GM18507 (cell line): ENCODE measurements around the gene SPSB3.
"Not testable (repeated sequence)": the region's sequence is repeated elsewhere in the genome, so short reads cannot be mapped to it uniquely, and the experiment has no call there.

Source experiments
- DNase-seq: peaks from one replicate; pipeline ENCODE4 v3.0.0; 2011; ENCODE audit warnings: low read depth; ENCODE audit not compliant: insufficient read length; ENCODE audit errors: extremely low spot score
- FAIRE-seq: peaks from 2 replicates; lab custom pipeline; 2011; peaks lifted over from hg19 to GRCh38; lab: Jason Lieb, UNC

The SPSB3 gene

DNA sequence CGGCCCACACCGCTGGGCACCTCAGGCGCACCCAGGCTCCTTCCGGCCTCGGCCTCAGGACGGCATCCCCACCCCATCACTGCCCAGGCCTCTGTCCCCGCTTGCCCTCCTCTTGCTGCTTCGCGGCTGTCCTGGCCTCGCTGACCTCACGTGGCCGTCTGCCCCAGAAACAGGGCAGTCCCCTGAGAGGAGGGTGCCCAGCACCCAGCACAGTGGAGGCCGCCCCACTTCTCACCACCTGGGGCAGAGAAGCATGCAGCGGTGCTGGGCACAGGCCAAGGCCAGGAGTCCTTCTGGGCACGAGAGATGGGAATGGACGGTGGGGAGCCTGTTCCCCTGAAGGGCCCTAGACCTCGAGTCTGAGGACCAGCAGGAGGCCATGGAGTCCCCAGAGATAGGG lies 35.3 kb upstream of the SPSB3 start:
- FAIRE-seq = no peak
- no peak for DNase-seq

- no peak for FAIRE-seq
Measured at GRCh38 chr16:1817276-1817589, 34.9 kb upstream of the SPSB3 start.

DNA sequence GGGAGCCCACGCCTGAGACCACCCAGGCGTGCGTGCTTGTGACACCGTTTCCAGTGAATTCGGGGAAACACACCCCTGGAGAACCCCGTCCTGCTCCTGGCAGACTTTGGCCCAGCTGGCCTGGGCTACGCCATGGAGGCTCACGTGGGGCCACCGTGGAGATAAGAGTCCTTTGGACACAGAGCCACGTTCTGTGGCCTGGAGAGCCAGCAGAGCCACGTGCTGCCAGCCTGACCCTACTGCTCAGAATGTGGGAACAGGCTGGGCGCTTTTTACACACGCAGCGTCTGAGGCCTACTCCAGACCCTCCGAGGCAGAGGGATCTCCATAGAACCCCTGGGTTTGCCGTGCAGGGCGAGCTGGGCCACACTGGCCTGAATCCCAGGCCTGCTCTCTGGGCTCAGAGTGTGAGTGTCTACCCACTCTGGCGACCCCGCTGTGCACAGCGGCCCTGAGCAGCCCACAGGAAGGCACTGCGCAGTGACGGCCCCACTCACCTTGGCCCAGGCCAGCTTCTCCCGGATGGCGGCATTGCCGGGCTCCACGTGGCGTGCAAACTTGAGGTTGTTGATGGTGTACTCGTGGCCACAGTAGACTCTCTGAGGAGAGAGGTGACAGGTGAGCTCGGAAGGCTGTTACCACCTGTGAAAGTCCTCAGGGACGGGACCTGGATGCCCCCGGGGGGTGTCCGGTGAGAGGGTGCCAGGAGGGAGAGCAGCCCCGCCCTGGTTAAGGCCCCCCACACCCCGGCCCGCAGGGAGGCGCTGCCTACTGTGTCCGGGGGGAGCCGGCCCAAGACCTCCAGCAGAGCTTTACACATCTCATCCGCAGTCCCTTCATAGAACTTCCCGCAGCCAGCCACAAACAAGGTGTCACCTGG lies 34.3 kb upstream of the SPSB3 start:
- FAIRE-seq (no peak), DNase-seq (no peak)

More at GRCh38 chr16:1817276-1817589, 34.9 kb upstream of the SPSB3 start:
- no peak for DNase-seq

- no peak for DNase-seq
- FAIRE-seq = no peak
Measured at GRCh38 chr16:1815461-1815860, 33.1 kb upstream of the SPSB3 start.

DNA sequence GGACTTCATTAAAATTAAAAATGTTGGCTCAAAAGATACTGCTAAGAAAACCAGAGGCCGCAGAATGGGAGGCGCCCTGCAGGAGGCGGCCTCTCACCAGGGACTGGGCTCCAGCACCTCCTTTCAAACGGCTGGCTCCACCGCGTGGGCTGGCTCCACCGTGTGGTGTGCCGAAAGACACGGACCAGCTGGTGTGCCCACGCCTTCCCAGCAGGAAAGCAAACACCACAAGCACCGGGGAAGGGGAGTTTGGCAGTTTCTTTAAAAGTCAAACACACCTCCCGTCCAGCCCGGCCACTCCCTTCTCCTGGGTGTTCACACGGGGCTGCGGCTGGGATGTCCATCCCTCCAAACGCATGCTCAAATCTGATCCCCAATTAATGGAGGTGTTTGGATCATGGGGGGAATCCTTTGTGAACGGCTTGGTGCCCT lies 30.4 kb upstream of the SPSB3 start:
- DNase-seq (no peak), FAIRE-seq (no peak)

GRCh38 chr16:1810536-1810935 lies 28.2 kb upstream of the SPSB3 start:
- FAIRE-seq (no peak), DNase-seq (no peak)

GRCh38 chr16:1810106-1810505 lies 27.7 kb upstream of the SPSB3 start:
- no peak for FAIRE-seq
- DNase-seq = no peak

GRCh38 chr16:1809281-1809801 lies 27.0 kb upstream of the SPSB3 start:
- DNase-seq (no peak), FAIRE-seq (no peak)

GRCh38 chr16:1808691-1809090 lies 26.3 kb upstream of the SPSB3 start:
- no peak for DNase-seq
- no peak for FAIRE-seq

- DNase-seq = no peak
- FAIRE-seq = no peak
Measured at GRCh38 chr16:1807626-1808025, 25.3 kb upstream of the SPSB3 start.

DNA sequence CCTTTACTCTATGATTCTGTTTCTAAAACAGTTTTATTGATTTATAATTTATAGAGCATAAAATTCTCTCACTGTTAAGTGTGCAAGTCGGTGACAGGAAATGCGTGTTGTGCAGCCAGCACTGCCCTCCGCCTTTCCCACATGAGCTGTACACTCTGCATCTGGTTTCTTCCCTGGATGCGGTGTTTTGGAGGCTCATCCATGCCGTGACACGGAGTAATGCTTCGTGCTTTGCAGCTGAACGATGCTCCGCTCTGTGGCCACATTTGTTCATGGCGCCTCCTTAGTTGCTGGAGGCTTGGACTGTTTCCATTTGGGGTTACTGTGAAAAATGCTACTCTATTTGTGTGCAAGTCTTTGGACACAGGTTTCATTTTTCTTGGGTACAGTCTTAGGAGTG lies 18.3 kb upstream of the SPSB3 start:
- DNase-seq (no peak), FAIRE-seq (no peak)

DNA sequence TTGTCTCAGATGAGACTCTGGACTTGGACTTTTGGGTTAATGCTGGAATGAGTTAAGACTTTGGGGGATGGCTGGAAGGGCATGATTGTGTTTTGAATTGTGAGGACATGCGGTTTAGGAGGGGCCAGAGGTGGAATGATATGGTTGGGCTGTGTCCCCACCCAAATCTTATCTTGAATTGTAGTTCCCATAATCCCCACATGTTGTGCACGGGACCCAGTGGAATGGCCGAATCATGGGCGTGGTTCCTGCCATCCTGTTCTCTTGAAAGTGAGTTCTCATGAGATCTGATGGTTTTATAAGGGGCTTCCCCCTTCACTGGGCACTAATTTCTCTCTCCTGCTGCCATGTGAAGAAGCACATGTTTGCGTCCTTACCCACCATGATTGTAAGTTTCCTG lies 16.9 kb upstream of the SPSB3 start:
- not testable (repeated sequence) for FAIRE-seq, DNase-seq

GRCh38 chr16:1794908-1795666 lies 12.7 kb upstream of the SPSB3 start:
- DNase-seq (no peak), FAIRE-seq (no peak)

DNA sequence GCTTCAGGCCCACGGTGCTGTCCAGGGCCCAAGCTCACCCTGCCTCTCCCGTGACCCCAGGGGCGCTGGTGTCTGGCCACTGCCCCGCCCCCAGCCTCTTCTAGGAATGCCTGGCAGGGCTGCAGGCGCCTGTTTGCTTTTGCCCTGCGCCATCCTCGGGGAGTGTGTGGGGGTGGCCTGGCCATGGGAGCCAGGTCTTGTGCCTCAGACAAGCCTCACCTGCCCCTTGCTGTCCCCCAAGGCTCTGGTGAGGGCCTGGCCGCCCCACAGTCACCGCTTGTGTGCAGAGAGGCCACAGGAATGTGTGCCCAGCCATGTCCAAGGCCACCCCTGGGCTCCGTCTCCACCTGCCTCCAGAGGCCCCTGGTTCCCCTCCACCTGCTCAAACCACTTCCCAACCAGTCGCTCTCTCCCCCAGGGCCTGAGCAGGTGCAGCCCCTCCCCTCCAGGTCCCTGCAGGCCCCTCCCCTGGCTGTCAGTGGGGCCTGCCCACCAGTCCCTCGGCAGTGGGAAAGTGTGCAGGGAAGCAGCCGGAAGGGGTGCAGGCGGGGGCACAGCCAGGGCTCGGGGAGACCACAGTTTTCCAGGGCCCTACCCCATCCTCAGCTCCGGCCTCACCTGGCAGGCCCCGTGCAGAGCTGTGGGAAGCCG lies 12.0 kb upstream of the SPSB3 start:
- DNase-seq = no peak

DNA sequence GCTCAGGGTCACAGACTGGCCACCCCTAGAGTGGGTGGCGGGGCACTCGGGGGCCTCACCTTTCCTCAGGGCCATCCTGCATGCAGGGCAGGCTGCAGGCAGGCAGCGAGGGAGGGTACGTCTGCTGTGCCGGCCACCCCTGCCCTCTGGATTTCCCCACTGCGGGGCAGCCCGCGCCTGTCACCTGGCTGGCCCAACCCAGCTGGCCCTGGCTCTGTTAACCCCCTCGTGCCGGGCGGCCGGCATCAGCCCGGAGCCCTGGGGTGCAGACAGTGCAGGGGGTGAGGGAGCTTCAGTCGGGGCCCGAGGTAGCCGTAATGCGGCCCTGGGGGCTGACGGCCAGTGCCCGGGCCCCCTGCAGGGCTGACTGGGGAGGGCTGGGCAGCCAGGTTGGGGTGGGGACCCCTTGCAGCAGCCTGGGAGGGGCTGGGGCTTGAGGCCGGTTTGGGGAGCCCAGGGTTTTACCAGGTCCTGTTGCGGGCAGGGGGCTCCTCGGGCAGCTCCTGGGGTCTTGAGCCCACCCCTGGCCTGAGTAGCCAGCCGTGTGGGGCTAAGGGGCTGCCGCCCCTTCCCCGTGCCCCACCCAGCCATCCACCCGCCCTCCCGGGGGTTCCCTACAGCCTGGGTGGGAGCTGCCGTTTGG lies 11.3 kb upstream of the SPSB3 start, which contains the start of gene IGFALS:
Gene IGFALS (minus strand): TSS at position 128 of the 643 bp plus-strand sequence. CDS start 53 bp downstream, at position 75.
- FAIRE-seq (no peak), DNase-seq (no peak)

More for the DNA sequence above, 12.0 kb upstream of the SPSB3 start:
- no peak for FAIRE-seq

- FAIRE-seq (no peak), DNase-seq (no peak)
Measured at GRCh38 chr16:1792836-1793577, 10.6 kb upstream of the SPSB3 start.

- no peak for FAIRE-seq
- DNase-seq = no peak
Measured at GRCh38 chr16:1791943-1792812, 9.8 kb upstream of the SPSB3 start.
